ACHN (cell line): Measurements from ENCODE around the gene DRC1.
A peak's percentile ranks its signal among the peaks of the same experiment; 100 is the strongest.

Source experiments
- DNase-seq: peaks from one replicate; pipeline ENCODE4 v3.0.0-alpha.2; 2015
- in situ Hi-C: cut with HindIII; loops from 2 replicates; pipeline ENCODE4 v1.10.0; 2017; ENCODE audit warnings: low sequenced_read_pairs, low pct_ligation_motif_present, low pct_unique_long_range_greater_than_20kb

DRC1 gene

GRCh38 chr2:26432859-26433258 is 31.1 kb downstream of the DRC1 start:
- DNase-seq, result no peak
- in situ Hi-C loops, result no loop called here

- in situ Hi-C loops, result no loop called here
- no peak for DNase-seq
Observed at GRCh38 chr2:26435106-26435505, 33.4 kb downstream of the DRC1 start.

DNA sequence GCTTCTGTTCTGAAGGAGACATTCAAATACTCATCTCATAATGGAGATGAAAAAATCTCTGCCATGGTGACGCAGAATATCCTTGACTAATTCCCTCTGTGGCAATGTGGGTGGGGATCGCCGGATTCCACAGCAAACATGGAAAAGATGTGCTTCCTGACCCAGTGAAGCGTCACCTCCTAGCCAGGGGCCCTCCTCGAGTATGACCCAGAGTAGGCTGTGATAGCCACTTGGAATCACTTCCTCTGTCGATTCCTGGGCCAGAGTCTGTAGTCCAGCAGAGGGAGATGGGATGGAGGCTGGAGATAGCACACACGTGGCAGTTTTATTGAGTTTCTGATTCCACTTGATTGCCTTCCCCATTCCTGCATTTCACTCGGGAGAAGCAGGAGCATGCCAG is 36.8 kb downstream of the DRC1 start:
- peak; percentile 11 for DNase-seq
- in situ Hi-C loops, result no loop called here

GRCh38 chr2:26438926-26439325 is 37.2 kb downstream of the DRC1 start:
- DNase-seq, result no peak
- in situ Hi-C loops, result no loop called here

DNA sequence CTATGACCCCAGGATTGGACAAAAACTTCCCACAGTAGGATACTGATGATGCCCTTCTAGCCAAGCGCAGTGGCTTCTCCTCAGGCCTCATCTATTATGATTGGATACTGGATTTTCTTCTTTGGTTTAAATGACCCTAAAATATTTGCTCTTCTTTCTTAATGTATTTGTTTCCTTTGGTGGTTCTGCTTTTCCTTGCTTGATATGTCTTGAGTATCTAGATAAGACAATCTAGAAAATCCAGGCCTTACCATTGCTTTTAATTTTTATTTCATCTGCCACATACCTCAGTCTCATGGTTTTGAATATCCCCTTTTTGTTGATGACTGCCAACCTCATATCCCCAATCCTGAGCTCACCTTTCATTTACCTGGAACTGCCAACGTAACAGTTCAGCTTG is 40.6 kb downstream of the DRC1 start:
- in situ Hi-C loops, result no loop called here
- DNase-seq, result no peak

DNA sequence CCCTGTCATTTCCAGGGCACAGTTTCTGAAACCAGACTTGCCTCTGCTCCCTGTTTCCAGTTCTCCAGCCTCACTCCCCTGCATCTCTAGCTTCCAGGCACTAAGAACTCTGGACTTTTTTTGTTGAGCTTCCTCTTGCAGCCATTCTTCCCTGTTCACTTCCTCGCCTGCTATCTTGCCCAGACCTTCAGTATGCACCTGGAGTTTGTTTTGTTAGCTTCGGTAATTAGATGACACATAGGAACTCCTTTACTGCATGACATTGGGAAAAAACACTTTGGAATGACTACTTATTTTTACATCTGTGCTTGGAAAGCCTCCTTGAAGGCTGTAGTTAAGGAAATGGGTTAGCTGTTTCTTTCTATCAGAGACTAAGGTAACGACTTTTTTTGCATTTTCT is 41.0 kb downstream of the DRC1 start:
- in situ Hi-C loops, result no loop called here
- DNase-seq, result no peak

GRCh38 chr2:26444236-26444635 is 42.5 kb downstream of the DRC1 start:
- no peak for DNase-seq
- in situ Hi-C loops, result no loop called here

- in situ Hi-C loops, result no loop called here
- no peak for DNase-seq
Observed at GRCh38 chr2:26448651-26449050, 46.9 kb downstream of the DRC1 start.

GRCh38 chr2:26449278-26450030 is 47.7 kb downstream of the DRC1 start:
- in situ Hi-C loops, result no loop called here
- no peak for DNase-seq

DNA sequence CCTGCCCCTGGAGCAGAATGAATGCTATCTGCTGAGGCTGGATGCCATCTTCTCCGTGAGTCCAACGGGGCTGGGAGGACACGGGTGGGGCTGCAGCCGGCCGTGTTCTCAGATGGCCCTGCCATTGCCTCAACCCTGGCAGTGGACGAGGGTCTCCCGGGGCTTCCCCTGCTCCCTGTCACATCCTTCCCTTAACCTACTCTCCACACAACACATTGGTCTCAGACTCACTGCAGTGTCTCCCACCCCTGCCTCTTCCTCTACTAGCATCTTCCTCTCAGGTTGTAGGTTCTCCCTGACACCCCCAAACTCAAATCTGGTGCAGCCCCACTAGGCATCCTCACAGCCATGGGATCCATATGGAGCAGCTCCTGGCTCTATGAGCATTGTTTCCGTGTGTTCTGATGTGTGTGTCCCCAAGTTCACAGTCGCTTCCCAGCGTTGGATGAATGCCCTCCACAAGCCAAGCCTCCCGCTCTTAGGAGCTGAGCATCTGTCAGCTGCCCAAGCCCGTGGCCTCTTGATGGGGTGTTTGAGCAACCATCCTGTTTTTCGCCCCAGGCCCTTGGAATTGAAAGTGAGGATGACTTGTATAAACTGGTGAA is 48.4 kb downstream of the DRC1 start:
- DNase-seq, result no peak
- in situ Hi-C loops, result no loop called here

DNA sequence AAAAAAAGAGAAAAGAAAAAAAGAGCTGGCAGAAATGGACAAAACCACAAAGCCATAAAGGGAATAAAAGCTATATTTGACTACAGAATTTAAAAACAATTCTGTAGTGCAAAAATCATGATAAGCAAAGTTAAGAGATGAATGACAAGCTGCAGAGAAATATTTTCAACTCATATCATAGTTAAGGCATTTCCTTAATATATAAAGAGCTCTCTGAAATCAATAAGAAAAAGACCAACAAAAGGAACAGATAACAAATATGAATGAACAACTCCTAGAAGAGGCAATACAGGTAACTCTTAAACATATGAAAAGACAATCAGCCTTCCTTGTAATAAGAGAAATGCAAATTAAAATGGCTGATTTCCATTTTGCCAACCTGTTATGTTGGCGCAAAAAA is 50.0 kb downstream of the DRC1 start:
- no peak for DNase-seq
- in situ Hi-C loops, result no loop called here

GRCh38 chr2:26453421-26454329 is 52.0 kb downstream of the DRC1 start:
- DNase-seq, result no peak
- in situ Hi-C loops, result no loop called here

DNA sequence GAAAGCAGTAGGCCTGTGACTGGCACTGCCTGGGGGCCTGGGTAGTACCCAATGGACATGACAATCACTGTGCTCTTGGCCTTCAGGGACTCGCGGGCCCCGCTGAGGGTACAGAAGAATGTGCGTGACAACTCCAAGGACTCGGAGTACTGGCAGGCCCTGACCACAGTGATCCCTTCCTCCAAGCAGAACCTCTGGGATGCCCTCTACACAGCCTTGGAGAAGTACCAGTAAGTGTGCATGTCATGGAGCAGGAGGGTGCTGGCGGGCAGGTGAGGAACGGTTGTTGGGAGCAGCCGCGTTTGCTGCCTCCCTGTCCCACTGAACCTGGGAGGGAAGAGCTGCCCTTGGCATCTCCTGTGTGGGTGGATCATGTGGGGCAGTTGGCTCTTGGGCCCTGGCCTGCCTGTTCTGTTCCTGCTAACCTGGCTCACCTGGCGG is 52.9 kb downstream of the DRC1 start:
- in situ Hi-C loops, result no loop called here
- DNase-seq, result no peak

- in situ Hi-C loops, result no loop called here
- DNase-seq, result no peak
Observed at GRCh38 chr2:26455037-26455669, 53.4 kb downstream of the DRC1 start.

GRCh38 chr2:26455670-26456439 is 54.1 kb downstream of the DRC1 start:
- DNase-seq, result no peak
- in situ Hi-C loops, result no loop called here

GRCh38 chr2:26456440-26457250 is 54.9 kb downstream of the DRC1 start:
- no peak for DNase-seq
- in situ Hi-C loops, result no loop called here

GRCh38 chr2:26457251-26457666 is 55.5 kb downstream of the DRC1 start:
- DNase-seq, result no peak
- in situ Hi-C loops, result no loop called here
